ENCODE data around the gene PRSS2. TPM values are rescaled to one million over a fixed set of nuclear protein-coding genes. Genes with fewer than 3 reads are reported as not detected.
"Not testable (repeated sequence)": the region's sequence is repeated elsewhere in the genome, so short reads cannot be mapped to it uniquely, and the experiment has no call there.

Gene PRSS2
- polyA plus RNA-seq, 1 donor (not counting 4 experiments of a cell fraction or from before 2014, with no cell fraction given): not detected

DNA sequence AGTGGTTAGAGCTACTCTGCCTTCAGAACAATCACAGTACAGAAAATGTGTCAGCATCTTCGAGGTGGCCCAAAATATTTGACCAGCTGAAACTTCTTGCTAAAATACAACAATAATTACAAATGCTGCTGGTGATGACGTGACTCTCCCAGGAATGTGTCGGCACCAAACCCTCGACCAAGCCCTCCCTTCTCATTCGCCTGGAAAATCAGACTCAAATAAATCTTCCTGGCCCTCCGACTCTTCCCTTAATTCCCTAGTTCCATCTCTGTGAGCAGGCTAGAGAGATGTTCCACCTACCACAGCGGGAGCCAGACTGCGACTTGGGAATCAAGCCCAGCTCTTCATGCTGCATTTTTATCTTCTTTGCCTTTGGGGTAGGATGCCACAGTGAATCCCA, 4.1 kb downstream of the PRSS2 start:
- Histone ChIP-seq H3K27ac (ENCODE audit: control insufficient read depth, insufficient read depth, low read length) (no peak overlapping the region), H3K79me2 (ENCODE audit: control insufficient read depth, insufficient read depth, low read length) (no peaks in the 10 kb centered on the region), H3K4me3 (ENCODE audit: control insufficient read depth in 2 of 3, extremely low read depth in 1 of 3, insufficient read depth in 2 of 3, low read depth in 1 of 3, low read length in 3 of 3) (no peak overlapping the region), H3K4me2 (ENCODE audit: control insufficient read depth, extremely low read depth, insufficient read depth, low read depth, low read length) (no peak overlapping the region), H3K36me3 (ENCODE audit: control insufficient read depth in 2 of 2, extremely low read depth in 1 of 2, insufficient read depth in 2 of 2, low read length in 2 of 2) (no peaks in the 10 kb centered on the region), H3K9ac (ENCODE audit: control insufficient read depth, extremely low read depth, insufficient read depth, low read length) (no peak overlapping the region), H3K9me1 (ENCODE audit: control insufficient read depth, extremely low read depth, insufficient read depth, low read length) (no peaks in the 10 kb centered on the region), H2AFZ (ENCODE audit: control insufficient read depth, low read length) (no peak overlapping the region), H4K20me1 (ENCODE audit: control insufficient read depth, extremely low read depth, insufficient read depth, low read length) (no peaks in the 10 kb centered on the region), H3K27me3 (ENCODE audit: control insufficient read depth, extremely low read depth, insufficient read depth, low read length) (peaks cover 5% of the 10 kb centered on the region), H3K9me3 (ENCODE audit: control insufficient read depth, low read depth, low read length) (no peaks in the 10 kb centered on the region), H3K4me1 (ENCODE audit: control insufficient read depth, extremely low read depth, insufficient read depth, low read length) (peaks cover 2% of the 10 kb centered on the region)
- FAIRE-seq (no peak), DNase-seq (ENCODE audit: low read depth, low spot score) (no peak)
- TF ChIP-seq, protein P1, sequence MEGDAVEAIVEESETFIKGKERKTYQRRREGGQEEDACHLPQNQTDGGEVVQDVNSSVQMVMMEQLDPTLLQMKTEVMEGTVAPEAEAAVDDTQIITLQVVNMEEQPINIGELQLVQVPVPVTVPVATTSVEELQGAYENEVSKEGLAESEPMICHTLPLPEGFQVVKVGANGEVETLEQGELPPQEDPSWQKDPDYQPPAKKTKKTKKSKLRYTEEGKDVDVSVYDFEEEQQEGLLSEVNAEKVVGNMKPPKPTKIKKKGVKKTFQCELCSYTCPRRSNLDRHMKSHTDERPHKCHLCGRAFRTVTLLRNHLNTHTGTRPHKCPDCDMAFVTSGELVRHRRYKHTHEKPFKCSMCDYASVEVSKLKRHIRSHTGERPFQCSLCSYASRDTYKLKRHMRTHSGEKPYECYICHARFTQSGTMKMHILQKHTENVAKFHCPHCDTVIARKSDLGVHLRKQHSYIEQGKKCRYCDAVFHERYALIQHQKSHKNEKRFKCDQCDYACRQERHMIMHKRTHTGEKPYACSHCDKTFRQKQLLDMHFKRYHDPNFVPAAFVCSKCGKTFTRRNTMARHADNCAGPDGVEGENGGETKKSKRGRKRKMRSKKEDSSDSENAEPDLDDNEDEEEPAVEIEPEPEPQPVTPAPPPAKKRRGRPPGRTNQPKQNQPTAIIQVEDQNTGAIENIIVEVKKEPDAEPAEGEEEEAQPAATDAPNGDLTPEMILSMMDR (optimal IDR thresholded peaks at IDR 0.05 in 1 of 3, IDR thresholded peaks at IDR 0.05 in 1 of 3, conservative IDR thresholded peaks at IDR 0.05 in 1 of 3; ENCODE audit: extremely low read depth in 1 of 3, insufficient read depth in 2 of 3, low read length in 3 of 3): no peak
- no peak for TF ChIP-seq EZH2 (IDR thresholded peaks at IDR 0.05; ENCODE audit: low read length)
- dilution Hi-C loops (cut with MboI; ENCODE audit: extremely low pct_ligation_motif_present, low sequenced_read_pairs): no loop called here

GRCh38 chr7:142775351-142776115, 4.8 kb downstream of the PRSS2 start:
- H3K79me2 ChIP-seq (ENCODE audit: control insufficient read depth, insufficient read depth, low read length); H3K4me1 ChIP-seq (ENCODE audit: control insufficient read depth, extremely low read depth, insufficient read depth, low read length); H3K27ac ChIP-seq (ENCODE audit: control insufficient read depth, insufficient read depth, low read length); H3K4me3 ChIP-seq (ENCODE audit: control insufficient read depth in 2 of 3, extremely low read depth in 1 of 3, insufficient read depth in 2 of 3, low read depth in 1 of 3, low read length in 3 of 3); H2AFZ ChIP-seq (ENCODE audit: control insufficient read depth, low read length); DNase-seq (ENCODE audit: low read depth, low spot score); H3K4me2 ChIP-seq (ENCODE audit: control insufficient read depth, extremely low read depth, insufficient read depth, low read depth, low read length); H3K36me3 ChIP-seq (ENCODE audit: control insufficient read depth in 2 of 2, extremely low read depth in 1 of 2, insufficient read depth in 2 of 2, low read length in 2 of 2); FAIRE-seq; H3K9ac ChIP-seq (ENCODE audit: control insufficient read depth, extremely low read depth, insufficient read depth, low read length); H3K9me3 ChIP-seq (ENCODE audit: control insufficient read depth, low read depth, low read length); dilution Hi-C loops (cut with MboI; ENCODE audit: extremely low pct_ligation_motif_present, low sequenced_read_pairs); H3K9me1 ChIP-seq (ENCODE audit: control insufficient read depth, extremely low read depth, insufficient read depth, low read length); H3K27me3 ChIP-seq (ENCODE audit: control insufficient read depth, extremely low read depth, insufficient read depth, low read length); H4K20me1 ChIP-seq (ENCODE audit: control insufficient read depth, extremely low read depth, insufficient read depth, low read length): not testable (repeated sequence)

Measured in keratinocyte (primary cell).